NCI-H1092 treated with DMSO at 0.1 percent for 48 hours (cell line): ENCODE results near the gene MDC1.
"Not testable (repeated sequence)": the region's sequence is repeated elsewhere in the genome, so short reads cannot be mapped to it uniquely, and the experiment has no call there.

Experiments used
- DNase-seq: peaks from one replicate; lab custom pipeline; 2025; lab: John Stamatoyannopoulos, UW

MDC1 gene

DNA sequence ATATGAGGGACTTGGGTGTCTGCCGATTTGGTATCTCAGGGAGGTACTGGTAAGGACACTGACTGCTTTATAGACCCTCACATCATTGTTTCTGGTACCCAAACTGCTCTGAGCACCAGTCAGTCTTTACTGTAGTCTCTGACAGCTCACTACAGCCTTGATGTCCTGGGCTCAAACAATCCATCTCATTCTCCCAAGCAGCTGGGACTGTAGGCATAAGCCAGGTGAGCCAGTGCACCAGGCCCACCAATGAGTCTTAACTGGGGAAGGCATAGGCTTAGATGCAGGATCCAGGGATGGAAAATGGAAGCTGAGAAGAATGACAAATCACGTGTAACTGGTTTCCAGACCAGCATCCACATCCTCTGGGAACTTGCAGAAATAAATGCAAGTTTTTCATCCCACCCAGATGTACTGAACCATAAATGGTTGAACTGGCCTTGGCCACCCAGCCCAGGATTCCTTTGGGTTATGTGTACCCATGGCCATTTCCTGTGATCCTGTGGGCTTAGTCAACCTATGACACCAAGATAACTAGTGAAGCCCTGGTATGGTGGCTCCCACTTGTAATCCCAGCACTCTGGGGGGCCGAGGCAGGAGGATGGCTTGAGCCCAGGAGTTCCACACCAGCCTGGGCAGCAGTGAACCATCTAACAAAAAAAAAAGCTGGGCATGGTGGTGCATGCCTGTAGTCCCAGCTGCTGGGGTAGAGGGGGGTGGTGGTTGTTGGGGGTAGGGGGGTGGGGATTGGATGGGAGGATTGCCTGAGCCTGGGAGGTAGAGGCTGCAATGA, 8.8 kb upstream of the MDC1 start:
- no peak for DNase-seq

GRCh38 chr6:30724906-30725667, 8.0 kb upstream of the MDC1 start:
- no peak for DNase-seq

DNA sequence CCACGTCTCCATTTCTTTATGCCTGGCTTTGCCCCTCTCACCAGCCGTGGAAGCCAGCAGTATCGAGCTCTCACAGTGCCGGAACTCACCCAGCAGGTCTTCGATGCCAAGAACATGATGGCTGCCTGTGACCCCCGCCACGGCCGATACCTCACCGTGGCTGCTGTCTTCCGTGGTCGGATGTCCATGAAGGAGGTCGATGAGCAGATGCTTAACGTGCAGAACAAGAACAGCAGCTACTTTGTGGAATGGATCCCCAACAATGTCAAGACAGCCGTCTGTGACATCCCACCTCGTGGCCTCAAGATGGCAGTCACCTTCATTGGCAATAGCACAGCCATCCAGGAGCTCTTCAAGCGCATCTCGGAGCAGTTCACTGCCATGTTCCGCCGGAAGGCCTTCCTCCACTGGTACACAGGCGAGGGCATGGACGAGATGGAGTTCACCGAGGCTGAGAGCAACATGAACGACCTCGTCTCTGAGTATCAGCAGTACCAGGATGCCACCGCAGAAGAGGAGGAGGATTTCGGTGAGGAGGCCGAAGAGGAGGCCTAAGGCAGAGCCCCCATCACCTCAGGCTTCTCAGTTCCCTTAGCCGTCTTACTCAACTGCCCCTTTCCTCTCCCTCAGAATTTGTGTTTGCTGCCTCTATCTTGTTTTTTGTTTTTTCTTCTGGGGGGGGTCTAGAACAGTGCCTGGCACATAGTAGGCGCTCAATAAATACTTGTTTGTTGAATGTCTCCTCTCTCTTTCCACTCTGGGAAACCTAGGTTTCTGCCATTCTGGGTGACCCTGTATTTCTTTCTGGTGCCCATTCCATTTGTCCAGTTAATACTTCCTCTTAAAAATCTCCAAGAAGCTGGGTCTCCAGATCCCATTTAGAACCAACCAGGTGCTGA, 7.0 kb upstream of the MDC1 start:
- DNase-seq = not testable (repeated sequence)

GRCh38 chr6:30723159-30723842, 6.2 kb upstream of the MDC1 start:
- not testable (repeated sequence) for DNase-seq

- DNase-seq = peak; percentile 50
These were observed 5.4 kb upstream of the MDC1 start for GRCh38 chr6:30722280-30723112.

DNA sequence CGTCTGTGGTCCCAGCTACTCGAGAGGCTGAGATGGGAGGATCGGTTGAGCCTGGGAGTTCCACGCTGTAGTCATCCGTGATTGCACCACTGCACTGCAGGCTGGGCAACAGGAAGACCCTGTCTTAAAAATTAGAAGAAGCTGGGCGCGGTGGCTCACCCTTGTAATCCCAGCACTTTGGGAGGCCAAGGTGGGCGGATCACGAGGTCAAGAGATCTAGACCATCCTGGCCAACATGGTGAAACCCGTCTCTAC, 4.9 kb upstream of the MDC1 start:
- DNase-seq = not testable (repeated sequence)

DNA sequence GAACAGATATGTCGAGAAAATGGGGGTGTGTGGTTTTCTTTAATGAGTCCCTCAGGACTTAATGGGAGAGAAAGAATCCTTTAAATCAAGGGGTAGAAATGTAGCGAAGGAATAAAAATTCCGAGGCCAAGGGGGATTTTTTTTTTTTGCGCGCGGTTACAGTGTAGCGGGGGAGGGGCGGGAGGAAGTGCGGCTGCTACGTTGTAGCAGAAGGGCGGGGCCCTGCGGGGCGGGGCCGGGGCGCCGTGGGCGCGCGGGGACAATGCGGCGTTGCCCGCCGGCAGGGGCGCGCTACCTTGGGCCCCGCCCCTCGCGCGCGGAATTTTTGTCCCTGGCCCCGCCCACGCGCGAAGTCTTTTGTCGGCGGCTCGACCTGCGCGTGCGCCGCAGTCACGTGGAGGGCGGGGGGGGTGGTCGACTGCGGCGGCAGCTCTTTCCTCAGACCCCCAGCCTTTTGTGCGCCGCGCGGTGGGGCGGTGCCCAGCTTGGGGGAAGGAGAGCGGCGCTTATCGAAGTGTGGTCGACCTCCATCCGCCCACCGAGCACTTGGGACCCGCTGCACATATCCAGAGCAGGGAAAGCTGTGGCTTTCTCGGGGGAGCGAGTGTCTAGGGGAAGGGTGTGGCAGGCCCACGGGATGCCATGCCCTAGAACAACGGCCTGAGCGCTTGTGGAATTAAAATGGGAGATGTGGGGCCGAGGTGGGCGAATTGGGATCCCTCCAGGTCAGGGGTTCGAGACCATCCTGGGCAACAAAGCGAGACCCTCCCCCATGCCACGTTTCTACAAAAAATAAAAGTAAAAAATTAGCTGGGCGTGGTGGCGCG, 4.3 kb upstream of the MDC1 start:
- DNase-seq = peak; percentile 74

- DNase-seq = peak; percentile 59
These were observed 3.7 kb upstream of the MDC1 start for GRCh38 chr6:30720738-30721197.

GRCh38 chr6:30719791-30720737, 3.0 kb upstream of the MDC1 start, which contains the start of gene TUBB:
Gene TUBB (plus strand): TSS chr6:30720352. CDS start chr6:30720507, 155 bp downstream.
- DNase-seq = peak; percentile 93

DNA sequence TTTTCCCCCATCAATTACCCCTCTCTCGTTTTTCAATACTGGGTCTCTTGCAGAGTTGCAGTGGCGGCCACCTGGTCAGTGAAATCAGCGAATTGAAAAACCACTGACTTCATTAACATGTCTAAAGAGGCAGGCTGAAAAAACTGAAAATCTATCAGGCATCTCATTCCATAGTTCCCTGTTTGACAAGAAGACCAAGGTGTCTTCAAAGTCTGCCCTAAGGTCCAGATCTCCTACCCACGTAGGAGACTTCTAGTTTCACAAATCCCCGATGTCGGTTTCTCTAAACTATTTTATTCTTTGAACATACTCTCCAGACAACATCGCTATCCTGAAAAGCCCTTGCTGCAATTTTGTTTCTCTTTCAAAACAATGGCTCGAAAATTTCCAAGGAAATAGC, 2.3 kb upstream of the MDC1 start:
- peak; percentile 46 for DNase-seq

DNA sequence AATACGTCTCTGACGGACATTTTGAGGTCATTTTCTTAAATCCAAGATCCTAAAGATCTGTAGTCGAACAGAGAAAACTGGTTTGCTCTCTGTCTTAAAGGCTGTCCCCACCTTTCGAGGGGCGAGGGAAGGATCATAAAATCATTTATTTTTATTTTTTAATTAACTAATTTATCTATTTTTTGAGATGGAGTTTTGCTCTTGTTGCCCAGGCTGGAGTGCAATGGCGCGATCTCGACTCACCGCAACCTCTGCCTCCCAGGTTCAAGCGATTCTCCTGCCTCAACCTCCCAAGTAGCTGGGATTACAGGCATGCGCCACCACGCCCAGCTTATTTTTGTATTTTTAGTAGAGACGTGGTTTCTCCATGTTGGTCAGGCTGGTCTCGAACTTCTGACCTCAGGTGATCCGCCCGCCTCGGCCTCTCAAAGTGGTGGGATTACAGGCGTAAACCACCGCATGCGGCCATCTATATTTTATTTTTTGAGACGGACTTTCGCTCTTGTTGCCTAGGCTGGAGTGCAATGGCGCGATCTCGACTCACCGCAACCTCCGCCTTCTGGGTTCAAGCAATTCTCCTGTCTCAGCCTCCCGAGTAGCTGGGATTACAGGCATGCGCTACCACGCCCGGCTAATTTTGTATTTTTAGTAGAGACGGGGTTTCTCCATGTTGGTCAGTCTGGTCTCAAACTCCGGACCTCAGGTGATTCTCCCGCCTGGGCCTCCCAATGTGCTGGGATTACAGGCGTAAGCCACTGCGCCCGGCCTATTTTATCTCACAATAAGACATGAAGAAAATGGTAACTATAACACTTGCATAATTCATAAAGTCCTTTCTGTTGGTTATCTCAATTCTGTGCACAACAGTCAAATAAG, 1.0 kb upstream of the MDC1 start:
- not testable (repeated sequence) for DNase-seq

DNA sequence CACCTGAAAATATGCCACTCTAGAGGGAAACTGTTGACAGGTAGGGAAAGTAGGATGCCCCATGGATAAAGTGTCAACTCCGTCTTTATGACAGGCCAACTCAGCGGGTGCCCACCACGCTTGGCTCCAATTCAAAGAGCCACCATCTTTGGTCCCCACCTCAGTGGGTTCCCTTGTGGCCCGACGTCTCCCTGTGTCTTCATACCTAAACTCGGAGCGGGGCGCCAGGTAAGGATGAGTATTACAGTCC, 277 bp downstream of the MDC1 start:
- DNase-seq = no peak

GRCh38 chr6:30714263-30714662, 2.8 kb downstream of the MDC1 start:
- no peak for DNase-seq

- no peak for DNase-seq
These were observed 4.6 kb downstream of the MDC1 start for GRCh38 chr6:30712441-30712945.

DNA sequence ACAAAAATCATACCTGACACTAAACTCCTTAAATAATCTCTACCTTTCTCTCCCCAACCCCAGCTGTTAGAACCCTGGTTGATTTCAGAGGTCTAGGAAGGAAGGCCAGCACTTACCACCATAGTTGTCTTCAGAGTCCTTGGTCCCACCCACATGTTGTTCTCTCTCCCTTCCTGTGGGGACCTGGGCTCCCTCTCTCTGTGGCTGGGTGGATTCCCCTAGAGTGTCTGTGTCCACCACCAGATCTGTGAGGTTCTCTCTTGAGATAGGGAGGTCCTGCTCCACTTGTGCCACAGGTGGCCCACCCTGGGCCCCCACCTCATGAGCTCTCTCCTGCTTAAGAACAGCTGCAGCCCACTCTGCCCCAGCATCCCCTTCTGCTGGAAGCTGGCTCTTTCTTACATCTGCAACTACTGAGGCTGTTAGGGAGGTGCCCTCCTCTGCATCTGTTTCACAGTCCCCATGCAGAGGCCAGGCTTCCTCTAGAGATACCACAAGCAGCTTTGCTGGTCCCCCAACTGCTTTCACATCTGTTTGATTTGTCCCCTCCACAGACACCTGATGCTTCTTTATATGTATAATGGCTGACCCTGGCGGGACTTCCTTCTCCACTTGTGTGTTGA, 5.2 kb downstream of the MDC1 start:
- DNase-seq = no peak

GRCh38 chr6:30709101-30709868, 7.8 kb downstream of the MDC1 start:
- no peak for DNase-seq
